Suprapubic skin (tissue), 4 donors: ENCODE results near the gene GPATCH1.

Experiments used
- POLR2A ChIP-seq, 2 donors: fragments of 450-650 bp; IDR thresholded peaks; one replicate each; pipeline ENCODE4 v1.6.1; 2017; ENCODE audit warnings: antibody characterized with exemption in 2 of 2, mild to moderate bottlenecking in 2 of 2, moderate library complexity in 2 of 2
- POLR2AphosphoS5 ChIP-seq, 3 donors: sonication (generic); formaldehyde crosslinking; IDR thresholded peaks; one replicate each; pipeline ENCODE4 v1.6.1; 2017; ENCODE audit warnings: antibody characterized with exemption in 3 of 3
- TF ChIP-seq, protein P1 (sequence below), 2 donors: fragments of 200-600 bp in 1 of 2; fragments of 450-650 bp in 1 of 2; sonication (generic) in 1 of 2; IDR thresholded peaks; one replicate each; pipeline ENCODE4 v1.5.1; 2016 to 2019; ENCODE audit warnings: antibody characterized with exemption in 2 of 2, mild to moderate bottlenecking in 1 of 2, moderate library complexity in 1 of 2

DNA sequence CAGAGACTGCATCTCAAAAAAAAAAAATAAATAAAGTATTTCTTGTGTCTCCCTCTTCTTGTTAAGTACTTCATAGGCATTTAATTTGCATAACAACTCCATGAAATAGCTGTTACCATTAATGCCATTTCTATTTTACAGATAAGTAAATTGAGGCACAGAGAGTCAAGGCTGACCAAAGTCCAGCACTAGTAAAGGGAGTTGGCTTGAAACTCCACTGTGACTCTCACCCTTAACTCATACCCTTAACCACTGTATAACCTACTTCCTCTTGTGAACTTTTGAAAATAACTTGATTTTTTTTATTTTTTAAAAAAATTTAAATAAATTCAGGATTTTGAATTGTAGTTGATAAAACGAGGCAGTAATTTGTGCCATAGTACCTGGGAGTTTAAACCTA lies 6.0 kb downstream of the GPATCH1 start:
- TF ChIP-seq POLR2AphosphoS5 (IDR thresholded peaks at IDR 0.05), result no peak
- TF ChIP-seq, protein P1, sequence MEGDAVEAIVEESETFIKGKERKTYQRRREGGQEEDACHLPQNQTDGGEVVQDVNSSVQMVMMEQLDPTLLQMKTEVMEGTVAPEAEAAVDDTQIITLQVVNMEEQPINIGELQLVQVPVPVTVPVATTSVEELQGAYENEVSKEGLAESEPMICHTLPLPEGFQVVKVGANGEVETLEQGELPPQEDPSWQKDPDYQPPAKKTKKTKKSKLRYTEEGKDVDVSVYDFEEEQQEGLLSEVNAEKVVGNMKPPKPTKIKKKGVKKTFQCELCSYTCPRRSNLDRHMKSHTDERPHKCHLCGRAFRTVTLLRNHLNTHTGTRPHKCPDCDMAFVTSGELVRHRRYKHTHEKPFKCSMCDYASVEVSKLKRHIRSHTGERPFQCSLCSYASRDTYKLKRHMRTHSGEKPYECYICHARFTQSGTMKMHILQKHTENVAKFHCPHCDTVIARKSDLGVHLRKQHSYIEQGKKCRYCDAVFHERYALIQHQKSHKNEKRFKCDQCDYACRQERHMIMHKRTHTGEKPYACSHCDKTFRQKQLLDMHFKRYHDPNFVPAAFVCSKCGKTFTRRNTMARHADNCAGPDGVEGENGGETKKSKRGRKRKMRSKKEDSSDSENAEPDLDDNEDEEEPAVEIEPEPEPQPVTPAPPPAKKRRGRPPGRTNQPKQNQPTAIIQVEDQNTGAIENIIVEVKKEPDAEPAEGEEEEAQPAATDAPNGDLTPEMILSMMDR (IDR thresholded peaks at IDR 0.05), result no peak
- no peak for TF ChIP-seq POLR2A (IDR thresholded peaks at IDR 0.05)
